Smooth muscle cell (in vitro differentiated cells): ENCODE data around the gene DSG4. TPM values are rescaled to one million over a fixed set of nuclear protein-coding genes. Genes with fewer than 3 reads are reported as not detected.

ENCODE experiments used
- DNase-seq: peaks from one replicate; lab custom pipeline; 2025; ENCODE audit not compliant: unreplicated experiment; lab: John Stamatoyannopoulos, UW
- H2AFZ ChIP-seq: fragments of 200-600 bp; sonication (generic); 2 replicates; pipeline ENCODE4 v1.6.0; 2016; ENCODE audit warnings: antibody characterized with exemption, low read depth, mild to moderate bottlenecking
- H3F3A ChIP-seq: fragments of 200-600 bp; sonication (generic); 2 replicates; pipeline ENCODE4 v1.6.0; 2017; ENCODE audit warnings: antibody characterized with exemption, low read depth
- H3K27ac ChIP-seq: fragments of 200-600 bp; sonication (generic); 2 replicates; pipeline ENCODE4 v1.5.1; 2016; ENCODE audit warnings: low read depth, mild to moderate bottlenecking
- H3K27me3 ChIP-seq: fragments of 200-600 bp; sonication (generic); 2 replicates; pipeline ENCODE4 v1.6.1; 2016; ENCODE audit warnings: low read depth, mild to moderate bottlenecking
- H3K36me3 ChIP-seq: fragments of 200-600 bp; sonication (generic); 2 replicates; pipeline ENCODE4 v1.5.1; 2016; ENCODE audit warnings: low read depth
- H3K4me1 ChIP-seq: fragments of 200-600 bp; sonication (generic); 2 replicates; pipeline ENCODE4 v1.5.1; 2016; ENCODE audit warnings: low read depth
- H3K4me2 ChIP-seq: fragments of 200-600 bp; sonication (generic); 2 replicates; pipeline ENCODE4 v1.6.0; 2016; ENCODE audit warnings: mild to moderate bottlenecking
- H3K4me3 ChIP-seq: fragments of 200-600 bp; sonication (generic); 2 replicates; pipeline ENCODE4 v1.5.1; 2016; ENCODE audit warnings: mild to moderate bottlenecking
- H3K79me2 ChIP-seq: fragments of 200-600 bp; sonication (generic); 2 replicates; pipeline ENCODE4 v1.6.0; 2016; ENCODE audit warnings: low read depth, mild to moderate bottlenecking
- H3K9ac ChIP-seq: fragments of 200-600 bp; sonication (generic); 2 replicates; pipeline ENCODE4 v1.6.0; 2016; ENCODE audit warnings: low read depth
- H3K9me3 ChIP-seq: fragments of 200-600 bp; sonication (generic); replicated peaks from 2 replicates; pipeline ENCODE4 v1.5.1; 2016; ENCODE audit warnings: low read depth
- H4K20me1 ChIP-seq: fragments of 200-600 bp; sonication (generic); 2 replicates; pipeline ENCODE4 v1.6.0; 2016; ENCODE audit warnings: low read depth
- CTCF ChIP-seq: fragments of 200-600 bp; sonication (generic); IDR thresholded peaks from 2 replicates; pipeline ENCODE4 v1.5.1; 2017; ENCODE audit warnings: borderline replicate concordance, mild to moderate bottlenecking, antibody characterized with exemption; ENCODE audit not compliant: insufficient read depth, poor library complexity, severe bottlenecking
- WGBS: methylation state at CpG from one replicate; pipeline ENCODE4 v1.1.7; 2016; ENCODE audit warnings: low lambda C conversion rate; 5-methylcytosine and 5-hydroxymethylcytosine counted together
- polyA plus RNA-seq: library from polyadenylated mRNA; unstranded; fragments of >200 nt; fragmentation: Nextera tagmentation; extraction: Ambion mirVana; gene quantifications from 2 replicates; pipeline ENCODE4 v1.2.1, GENCODE V29; 2016
- total RNA-seq: library from RNA; depleted of rRNA; stranded (reverse); fragments of >200 nt; gene quantifications from 2 replicates; pipeline ENCODE4 v1.2.3, GENCODE V29; 2014

Gene DSG4
- total and polyA plus RNA-seq, 2 experiments from 2014 or later, result 0.94 TPM; not detected in 1

DNA sequence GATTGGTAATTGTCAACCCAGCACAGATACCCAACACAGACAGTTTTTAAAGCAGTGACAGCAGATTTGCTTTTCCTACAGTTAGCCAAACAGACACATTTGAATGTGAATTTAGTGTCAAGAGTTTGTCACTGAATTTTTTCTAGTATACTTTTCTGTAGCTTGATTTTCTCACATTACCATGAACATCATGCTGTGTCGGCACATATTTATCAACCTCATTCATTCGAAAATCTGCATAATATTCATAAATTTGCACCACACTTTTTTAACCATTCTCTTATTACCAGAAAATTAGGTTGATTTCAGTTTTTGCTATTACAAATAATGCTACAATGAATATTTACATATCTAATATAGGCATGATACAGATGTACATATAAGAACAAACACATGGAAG, 43.9 kb downstream of the DSG4 start:
- Histone ChIP-seq H3K27me3 (no peaks in the 10 kb centered on the region), H3K9ac (no peak overlapping the region), H3K4me3 (no peak overlapping the region), H3F3A (no peaks in the 10 kb centered on the region), H3K79me2 (no peaks in the 10 kb centered on the region), H2AFZ (no peak overlapping the region), H3K4me1 (no peaks in the 10 kb centered on the region), H4K20me1 (no peaks in the 10 kb centered on the region), H3K9me3 (no peaks in the 10 kb centered on the region), H3K36me3 (no peaks in the 10 kb centered on the region), H3K27ac (no peak overlapping the region), H3K4me2 (no peak overlapping the region)
- WGBS, result 93% methylated on average over 2 of the region's 2 CpGs
- no peak for DNase-seq
- TF ChIP-seq CTCF, result no peak

DNA sequence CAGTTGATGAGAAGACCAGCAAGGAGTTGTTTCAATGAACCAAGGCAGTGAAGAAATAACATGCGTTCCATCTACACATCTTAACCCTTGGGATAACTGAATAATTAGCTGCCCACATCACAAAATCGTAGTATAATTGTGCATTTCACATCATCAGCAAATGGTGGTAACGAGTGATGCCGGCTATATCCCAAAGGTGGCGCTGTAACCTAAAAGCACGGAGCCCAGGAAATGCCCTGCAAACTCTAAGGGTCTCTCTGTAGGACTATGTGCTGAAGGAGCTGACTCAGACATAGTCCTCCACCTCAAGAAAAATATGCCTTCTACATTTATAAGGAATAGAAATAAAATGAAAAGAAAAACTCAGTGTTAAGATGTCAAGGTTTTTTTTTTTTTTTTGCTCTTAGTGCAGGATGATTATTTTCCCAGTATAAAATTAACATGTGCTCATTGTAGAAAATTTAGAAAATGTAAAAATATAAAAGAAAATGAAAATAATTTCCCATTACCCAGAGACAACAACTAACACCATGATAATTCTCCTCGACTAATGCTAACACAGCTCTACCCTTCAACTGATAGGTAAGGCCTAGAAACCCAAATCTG, 47.9 kb downstream of the DSG4 start:
- Histone ChIP-seq H3K79me2 (no peaks in the 10 kb centered on the region), H3K36me3 (no peaks in the 10 kb centered on the region), H3K9me3 (no peaks in the 10 kb centered on the region), H3F3A (no peaks in the 10 kb centered on the region), H3K27ac (no peak overlapping the region), H3K27me3 (no peaks in the 10 kb centered on the region), H3K4me1 (no peaks in the 10 kb centered on the region), H2AFZ (no peak overlapping the region), H3K4me2 (no peak overlapping the region), H3K9ac (no peak overlapping the region), H4K20me1 (no peaks in the 10 kb centered on the region), H3K4me3 (no peak overlapping the region)
- peak; percentile 2 for DNase-seq
- peak; percentile 87 for TF ChIP-seq CTCF
- 15% methylated on average over 7 of the region's 7 CpGs for WGBS

GRCh38 chr18:31426021-31426420, 49.4 kb downstream of the DSG4 start:
- TF ChIP-seq CTCF, result no peak
- Histone ChIP-seq H3K27me3 (no peaks in the 10 kb centered on the region), H3K36me3 (no peaks in the 10 kb centered on the region), H3F3A (no peaks in the 10 kb centered on the region), H2AFZ (peak overlapping the region; percentile 16), H3K9ac (no peak overlapping the region), H4K20me1 (no peaks in the 10 kb centered on the region), H3K79me2 (no peaks in the 10 kb centered on the region), H3K9me3 (no peaks in the 10 kb centered on the region), H3K4me3 (no peak overlapping the region), H3K4me1 (no peaks in the 10 kb centered on the region), H3K4me2 (peak overlapping the region; percentile 8), H3K27ac (peak overlapping the region; percentile 13)
- no peak for DNase-seq
- WGBS, result 88% methylated on average over 2 of the region's 2 CpGs

DNA sequence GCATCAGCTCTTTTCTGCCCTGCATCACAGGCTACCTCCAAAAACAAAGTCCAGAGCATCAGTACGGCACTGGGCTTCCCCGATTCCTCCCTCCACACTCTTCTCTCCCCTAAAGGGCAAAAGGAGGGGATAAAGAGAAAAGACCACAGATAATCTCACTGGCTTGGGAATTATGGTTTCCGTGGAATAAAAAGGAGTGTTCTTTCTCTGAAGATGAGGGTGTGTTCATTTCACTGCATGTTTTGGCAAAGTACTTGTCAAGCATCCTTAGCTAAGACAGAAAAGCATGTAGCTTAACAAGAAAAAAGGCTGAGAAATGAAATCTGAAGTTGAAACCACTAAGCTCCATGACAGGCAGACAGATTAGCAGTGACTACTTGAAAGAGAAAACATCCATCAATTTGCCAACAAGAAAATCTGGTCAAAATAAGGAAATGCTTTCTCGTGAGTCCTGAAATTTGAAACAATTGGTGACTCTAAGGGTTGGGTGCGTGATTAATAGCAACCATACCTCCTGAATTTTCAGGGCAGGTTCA, 50.4 kb downstream of the DSG4 start:
- Histone ChIP-seq H3K79me2 (no peaks in the 10 kb centered on the region), H3K27ac (peak overlapping the region; percentile 26), H3K27me3 (no peaks in the 10 kb centered on the region), H2AFZ (peak overlapping the region; percentile 48), H3K4me1 (no peaks in the 10 kb centered on the region), H3F3A (no peaks in the 10 kb centered on the region), H3K4me2 (peak overlapping the region; percentile 37), H3K36me3 (no peaks in the 10 kb centered on the region), H3K4me3 (no peak overlapping the region), H4K20me1 (no peaks in the 10 kb centered on the region), H3K9ac (peak overlapping the region; percentile 25), H3K9me3 (peaks cover 5% of the 10 kb centered on the region)
- 46% methylated on average over 5 of the region's 5 CpGs for WGBS
- TF ChIP-seq CTCF, result no peak
- no peak for DNase-seq
